Stimulated activated CD8-positive, alpha-beta memory T cell treated with anti-CD3 and anti-CD28 coated beads, Interleukin-15, amount 100 ng/mL, for 48 hours (primary cell): ENCODE data around the gene ABHD18.
"Not testable (repeated sequence)": the region's sequence is repeated elsewhere in the genome, so short reads cannot be mapped to it uniquely, and the experiment has no call there.

Experiments
- DNase-seq, 2 donors: peaks; one replicate each; pipeline ENCODE4 v3.0.0-alpha.2; 2020; ENCODE audit warnings: low read depth in 2 of 2

The ABHD18 gene

GRCh38 chr4:127993151-127993550 lies 27.9 kb downstream of the ABHD18 start:
- no peak for DNase-seq

- DNase-seq, result no peak
These were observed 30.6 kb downstream of the ABHD18 start for GRCh38 chr4:127995776-127996175.

GRCh38 chr4:127996521-127996920 lies 31.3 kb downstream of the ABHD18 start:
- not testable (repeated sequence) for DNase-seq

- no peak for DNase-seq
These were observed 32.6 kb downstream of the ABHD18 start for GRCh38 chr4:127997534-127998388.

- no peak for DNase-seq
These were observed 41.4 kb downstream of the ABHD18 start for GRCh38 chr4:128006592-128006991.

- no peak for DNase-seq
These were observed 44.2 kb downstream of the ABHD18 start for GRCh38 chr4:128009428-128009827.

- DNase-seq, result no peak
These were observed 60.1 kb downstream of the ABHD18 start for GRCh38 chr4:128025319-128025718.

- DNase-seq, result no peak
These were observed 64.7 kb downstream of the ABHD18 start for GRCh38 chr4:128029907-128030306.

GRCh38 chr4:128031756-128032384 lies 66.7 kb downstream of the ABHD18 start:
- no peak for DNase-seq

- DNase-seq, result no peak
These were observed 74.4 kb downstream of the ABHD18 start for GRCh38 chr4:128039568-128039967.

- DNase-seq, result not testable (repeated sequence)
These were observed 81.8 kb downstream of the ABHD18 start for GRCh38 chr4:128047019-128047418.

GRCh38 chr4:128047514-128047913 lies 82.3 kb downstream of the ABHD18 start:
- not testable (repeated sequence) for DNase-seq

GRCh38 chr4:128051229-128051628 lies 86.0 kb downstream of the ABHD18 start:
- DNase-seq, result not testable (repeated sequence)

- not testable (repeated sequence) for DNase-seq
These were observed 89.7 kb downstream of the ABHD18 start for GRCh38 chr4:128054907-128055306.

- not testable (repeated sequence) for DNase-seq
These were observed 90.4 kb downstream of the ABHD18 start for GRCh38 chr4:128055441-128056206.

- no peak for DNase-seq
These were observed 91.2 kb downstream of the ABHD18 start for GRCh38 chr4:128056396-128056795.

GRCh38 chr4:128060121-128060698 lies 95.0 kb downstream of the ABHD18 start:
- DNase-seq, result no peak

GRCh38 chr4:128060699-128061565 lies 95.7 kb downstream of the ABHD18 start, which contains the start of gene LARP1B:
TSS of gene LARP1B (plus strand) at chr4:128061312. CDS start at chr4:128074952, 13,640 bp downstream.
- DNase-seq, result peak; percentile 93 to 95

- DNase-seq, result peak; percentile 32 to 62
These were observed 96.6 kb downstream of the ABHD18 start for GRCh38 chr4:128061566-128062536.

GRCh38 chr4:128066453-128066820 lies 101.2 kb downstream of the ABHD18 start:
- not testable (repeated sequence) for DNase-seq
